Measurements from ENCODE around the gene GATAD2A.

DNA sequence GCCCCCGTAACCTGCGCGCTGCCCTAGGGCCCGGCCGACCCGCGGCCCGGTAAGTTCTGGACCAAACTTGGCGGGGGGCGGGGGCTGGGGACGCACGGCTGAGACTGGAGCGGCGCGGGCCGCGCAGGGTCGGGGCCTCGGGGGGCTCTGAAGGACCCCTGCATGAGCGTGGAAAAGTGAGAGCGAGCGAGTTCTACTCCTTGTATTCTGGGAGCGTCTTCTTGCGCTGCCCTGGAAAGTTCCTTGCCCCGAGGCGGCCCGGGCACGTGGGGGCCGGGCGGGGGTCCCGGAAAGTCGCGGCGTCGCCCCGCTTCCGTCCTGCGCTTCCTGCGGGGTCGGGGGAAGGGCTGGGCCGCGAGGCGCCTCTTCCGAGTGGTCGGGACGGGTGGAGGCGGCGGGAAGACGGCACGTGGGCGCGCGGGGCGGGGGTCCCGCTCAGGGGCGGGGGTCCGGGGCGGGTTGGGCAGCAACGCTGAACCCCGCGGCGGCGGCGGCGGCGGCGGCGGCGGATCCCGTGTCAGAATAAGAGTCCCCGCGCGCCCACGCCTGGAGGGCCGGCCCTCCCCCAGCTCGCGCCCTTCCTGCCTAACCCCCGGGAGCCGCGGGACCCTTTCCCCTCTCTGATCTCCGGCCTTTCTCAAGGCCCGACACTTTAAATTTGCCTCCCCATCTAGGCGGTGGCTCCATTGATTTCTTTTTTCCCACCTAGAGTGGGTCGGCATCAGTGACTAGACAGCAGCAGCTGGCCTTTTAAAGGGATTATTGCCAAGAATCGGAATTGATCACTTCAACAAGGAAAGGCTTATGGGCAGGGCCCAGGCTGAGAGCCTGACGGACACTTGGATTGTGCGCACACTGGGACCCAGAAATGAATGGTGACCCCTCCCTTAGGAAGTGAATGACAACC, 749 bp downstream of the GATAD2A start:
- no peak for TF ChIP-seq TAF1 (IDR thresholded peaks at IDR 0.05; ENCODE audit: control insufficient read depth, extremely low read depth, insufficient read depth, low read length, severe bottlenecking)
- no peak for TF ChIP-seq CHD4 (IDR thresholded peaks at IDR 0.05; ENCODE audit: insufficient read depth, insufficient replicate concordance, low read depth, low read length, poor library complexity, severe bottlenecking)
- TF ChIP-seq, protein P1, sequence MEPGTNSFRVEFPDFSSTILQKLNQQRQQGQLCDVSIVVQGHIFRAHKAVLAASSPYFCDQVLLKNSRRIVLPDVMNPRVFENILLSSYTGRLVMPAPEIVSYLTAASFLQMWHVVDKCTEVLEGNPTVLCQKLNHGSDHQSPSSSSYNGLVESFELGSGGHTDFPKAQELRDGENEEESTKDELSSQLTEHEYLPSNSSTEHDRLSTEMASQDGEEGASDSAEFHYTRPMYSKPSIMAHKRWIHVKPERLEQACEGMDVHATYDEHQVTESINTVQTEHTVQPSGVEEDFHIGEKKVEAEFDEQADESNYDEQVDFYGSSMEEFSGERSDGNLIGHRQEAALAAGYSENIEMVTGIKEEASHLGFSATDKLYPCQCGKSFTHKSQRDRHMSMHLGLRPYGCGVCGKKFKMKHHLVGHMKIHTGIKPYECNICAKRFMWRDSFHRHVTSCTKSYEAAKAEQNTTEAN (CRISPR knock-in tag; IDR thresholded peaks at IDR 0.05), result no peak
- TF ChIP-seq, protein P2, sequence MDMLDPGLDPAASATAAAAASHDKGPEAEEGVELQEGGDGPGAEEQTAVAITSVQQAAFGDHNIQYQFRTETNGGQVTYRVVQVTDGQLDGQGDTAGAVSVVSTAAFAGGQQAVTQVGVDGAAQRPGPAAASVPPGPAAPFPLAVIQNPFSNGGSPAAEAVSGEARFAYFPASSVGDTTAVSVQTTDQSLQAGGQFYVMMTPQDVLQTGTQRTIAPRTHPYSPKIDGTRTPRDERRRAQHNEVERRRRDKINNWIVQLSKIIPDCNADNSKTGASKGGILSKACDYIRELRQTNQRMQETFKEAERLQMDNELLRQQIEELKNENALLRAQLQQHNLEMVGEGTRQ (CRISPR knock-in tag; IDR thresholded peaks at IDR 0.05), result no peak
- no peak for TF ChIP-seq NCOR1 (IDR thresholded peaks at IDR 0.05)
- TF ChIP-seq CEBPB (tag; IDR thresholded peaks at IDR 0.05), result no peak
- no peak for TF ChIP-seq CBX1 (IDR thresholded peaks at IDR 0.05; ENCODE audit: low read depth)
- TF ChIP-seq NCOA2 (IDR thresholded peaks at IDR 0.05; ENCODE audit: partially characterized antibody in 2 of 2), result no peak
- no peak for TF ChIP-seq ZNF23 (CRISPR knock-in tag; IDR thresholded peaks at IDR 0.05)
- no peak for TF ChIP-seq RBBP5 (IDR thresholded peaks at IDR 0.05; ENCODE audit: borderline replicate concordance, insufficient read depth, low read length, poor library complexity, severe bottlenecking)
- no peak for TF ChIP-seq POLR2A (conservative IDR thresholded peaks at IDR 0.05)
- TF ChIP-seq, protein P3, sequence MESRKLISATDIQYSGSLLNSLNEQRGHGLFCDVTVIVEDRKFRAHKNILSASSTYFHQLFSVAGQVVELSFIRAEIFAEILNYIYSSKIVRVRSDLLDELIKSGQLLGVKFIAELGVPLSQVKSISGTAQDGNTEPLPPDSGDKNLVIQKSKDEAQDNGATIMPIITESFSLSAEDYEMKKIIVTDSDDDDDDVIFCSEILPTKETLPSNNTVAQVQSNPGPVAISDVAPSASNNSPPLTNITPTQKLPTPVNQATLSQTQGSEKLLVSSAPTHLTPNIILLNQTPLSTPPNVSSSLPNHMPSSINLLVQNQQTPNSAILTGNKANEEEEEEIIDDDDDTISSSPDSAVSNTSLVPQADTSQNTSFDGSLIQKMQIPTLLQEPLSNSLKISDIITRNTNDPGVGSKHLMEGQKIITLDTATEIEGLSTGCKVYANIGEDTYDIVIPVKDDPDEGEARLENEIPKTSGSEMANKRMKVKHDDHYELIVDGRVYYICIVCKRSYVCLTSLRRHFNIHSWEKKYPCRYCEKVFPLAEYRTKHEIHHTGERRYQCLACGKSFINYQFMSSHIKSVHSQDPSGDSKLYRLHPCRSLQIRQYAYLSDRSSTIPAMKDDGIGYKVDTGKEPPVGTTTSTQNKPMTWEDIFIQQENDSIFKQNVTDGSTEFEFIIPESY (CRISPR knock-in tag; IDR thresholded peaks at IDR 0.05), result no peak
- TF ChIP-seq, protein P4, sequence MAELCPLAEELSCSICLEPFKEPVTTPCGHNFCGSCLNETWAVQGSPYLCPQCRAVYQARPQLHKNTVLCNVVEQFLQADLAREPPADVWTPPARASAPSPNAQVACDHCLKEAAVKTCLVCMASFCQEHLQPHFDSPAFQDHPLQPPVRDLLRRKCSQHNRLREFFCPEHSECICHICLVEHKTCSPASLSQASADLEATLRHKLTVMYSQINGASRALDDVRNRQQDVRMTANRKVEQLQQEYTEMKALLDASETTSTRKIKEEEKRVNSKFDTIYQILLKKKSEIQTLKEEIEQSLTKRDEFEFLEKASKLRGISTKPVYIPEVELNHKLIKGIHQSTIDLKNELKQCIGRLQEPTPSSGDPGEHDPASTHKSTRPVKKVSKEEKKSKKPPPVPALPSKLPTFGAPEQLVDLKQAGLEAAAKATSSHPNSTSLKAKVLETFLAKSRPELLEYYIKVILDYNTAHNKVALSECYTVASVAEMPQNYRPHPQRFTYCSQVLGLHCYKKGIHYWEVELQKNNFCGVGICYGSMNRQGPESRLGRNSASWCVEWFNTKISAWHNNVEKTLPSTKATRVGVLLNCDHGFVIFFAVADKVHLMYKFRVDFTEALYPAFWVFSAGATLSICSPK (IDR thresholded peaks at IDR 0.05; ENCODE audit: borderline replicate concordance), result no peak
